ENCODE measurements around the gene UBE2U.

The UBE2U gene

GRCh38 chr1:64293820-64294219 is 90.4 kb downstream of the UBE2U start:
- Histone ChIP-seq H3K4me2 (ENCODE audit: low read length) (no peak overlapping the region), H3K27ac (ENCODE audit: low read depth, low read length, poor library complexity, severe bottlenecking) (no peak overlapping the region), H3K9me3 (ENCODE audit: low read length) (no peaks in the 10 kb centered on the region), H3K36me3 (ENCODE audit: insufficient read depth, low read length) (no peaks in the 10 kb centered on the region), H3K9me2 (ENCODE audit: low read depth, low read length) (no peaks in the 10 kb centered on the region), H3K4me1 (ENCODE audit: insufficient read depth, low read length, severe bottlenecking) (no peaks in the 10 kb centered on the region), H3K4me3 (ENCODE audit: low read depth, low read length, poor library complexity, severe bottlenecking) (no peak overlapping the region), H3K79me2 (ENCODE audit: insufficient read depth, low read length) (no peaks in the 10 kb centered on the region), H2AFZ (ENCODE audit: low read length) (no peak overlapping the region), H3F3A (ENCODE audit: insufficient read depth, low read length) (no peaks in the 10 kb centered on the region), H3K9ac (ENCODE audit: low read length) (no peak overlapping the region), H4K20me1 (ENCODE audit: insufficient read depth, low read length) (no peaks in the 10 kb centered on the region), H3K27me3 (ENCODE audit: insufficient read depth, low read length) (no peaks in the 10 kb centered on the region)
- TF ChIP-seq EZH2 (IDR thresholded peaks at IDR 0.05; ENCODE audit: borderline replicate concordance, low read length) (no peak), CTCF (IDR thresholded peaks at IDR 0.05; ENCODE audit: low read length) (no peak)

GRCh38 chr1:64295136-64295535 is 91.7 kb downstream of the UBE2U start:
- TF ChIP-seq CTCF (IDR thresholded peaks at IDR 0.05; ENCODE audit: low read length) (no peak), EZH2 (IDR thresholded peaks at IDR 0.05; ENCODE audit: borderline replicate concordance, low read length) (no peak)
- no peak overlapping the region for H3K4me2 ChIP-seq (ENCODE audit: low read length)
- H3K36me3 ChIP-seq (ENCODE audit: insufficient read depth, low read length): no peaks in the 10 kb centered on the region
- no peak overlapping the region for H3K4me3 ChIP-seq (ENCODE audit: low read depth, low read length, poor library complexity, severe bottlenecking)
- no peaks in the 10 kb centered on the region for H3K4me1 ChIP-seq (ENCODE audit: insufficient read depth, low read length, severe bottlenecking)
- H3K79me2 ChIP-seq (ENCODE audit: insufficient read depth, low read length): no peaks in the 10 kb centered on the region
- H3K27me3 ChIP-seq (ENCODE audit: insufficient read depth, low read length): no peaks in the 10 kb centered on the region
- H3K9me3 ChIP-seq (ENCODE audit: low read length): no peaks in the 10 kb centered on the region
- no peak overlapping the region for H3K27ac ChIP-seq (ENCODE audit: low read depth, low read length, poor library complexity, severe bottlenecking)
- H2AFZ ChIP-seq (ENCODE audit: low read length): no peak overlapping the region
- H3F3A ChIP-seq (ENCODE audit: insufficient read depth, low read length): no peaks in the 10 kb centered on the region
- H3K9me2 ChIP-seq (ENCODE audit: low read depth, low read length): no peaks in the 10 kb centered on the region
- H3K9ac ChIP-seq (ENCODE audit: low read length): no peak overlapping the region
- H4K20me1 ChIP-seq (ENCODE audit: insufficient read depth, low read length): no peaks in the 10 kb centered on the region

- H3K27me3 ChIP-seq (ENCODE audit: insufficient read depth, low read length): no peaks in the 10 kb centered on the region
- no peaks in the 10 kb centered on the region for H3K36me3 ChIP-seq (ENCODE audit: insufficient read depth, low read length)
- H3K4me2 ChIP-seq (ENCODE audit: low read length): no peak overlapping the region
- H3K9me2 ChIP-seq (ENCODE audit: low read depth, low read length): no peaks in the 10 kb centered on the region
- H3K27ac ChIP-seq (ENCODE audit: low read depth, low read length, poor library complexity, severe bottlenecking): no peak overlapping the region
- no peak for TF ChIP-seq CTCF (IDR thresholded peaks at IDR 0.05; ENCODE audit: low read length)
- TF ChIP-seq EZH2 (IDR thresholded peaks at IDR 0.05; ENCODE audit: borderline replicate concordance, low read length): no peak
- H2AFZ ChIP-seq (ENCODE audit: low read length): no peak overlapping the region
- no peak overlapping the region for H3K9ac ChIP-seq (ENCODE audit: low read length)
- no peaks in the 10 kb centered on the region for H3K4me1 ChIP-seq (ENCODE audit: insufficient read depth, low read length, severe bottlenecking)
- H3F3A ChIP-seq (ENCODE audit: insufficient read depth, low read length): no peaks in the 10 kb centered on the region
- no peaks in the 10 kb centered on the region for H3K79me2 ChIP-seq (ENCODE audit: insufficient read depth, low read length)
- H3K4me3 ChIP-seq (ENCODE audit: low read depth, low read length, poor library complexity, severe bottlenecking): no peak overlapping the region
- H3K9me3 ChIP-seq (ENCODE audit: low read length): no peaks in the 10 kb centered on the region
- H4K20me1 ChIP-seq (ENCODE audit: insufficient read depth, low read length): no peaks in the 10 kb centered on the region
Measured at GRCh38 chr1:64295561-64295960, 92.1 kb downstream of the UBE2U start.
